SK-N-SH treated with all-trans-retinoic acid at 6 μM for 48 hours (cell line): ENCODE data around the gene SCGB3A1.

Experiments
- ZNF8 ChIP-seq: fragments of 450-650 bp; formaldehyde crosslinking; IDR thresholded peaks from 2 replicates; pipeline ENCODE4 v1.5.0; 2020; ENCODE audit warnings: mild to moderate bottlenecking, moderate library complexity
- TF ChIP-seq, protein P1 (sequence below): fragments of 250-450 bp; sonication (Bioruptor Pico); IDR thresholded peaks from 2 replicates; pipeline ENCODE4 v1.8.0; 2020; ENCODE audit warnings: mild to moderate bottlenecking, moderate library complexity, borderline replicate concordance

DNA sequence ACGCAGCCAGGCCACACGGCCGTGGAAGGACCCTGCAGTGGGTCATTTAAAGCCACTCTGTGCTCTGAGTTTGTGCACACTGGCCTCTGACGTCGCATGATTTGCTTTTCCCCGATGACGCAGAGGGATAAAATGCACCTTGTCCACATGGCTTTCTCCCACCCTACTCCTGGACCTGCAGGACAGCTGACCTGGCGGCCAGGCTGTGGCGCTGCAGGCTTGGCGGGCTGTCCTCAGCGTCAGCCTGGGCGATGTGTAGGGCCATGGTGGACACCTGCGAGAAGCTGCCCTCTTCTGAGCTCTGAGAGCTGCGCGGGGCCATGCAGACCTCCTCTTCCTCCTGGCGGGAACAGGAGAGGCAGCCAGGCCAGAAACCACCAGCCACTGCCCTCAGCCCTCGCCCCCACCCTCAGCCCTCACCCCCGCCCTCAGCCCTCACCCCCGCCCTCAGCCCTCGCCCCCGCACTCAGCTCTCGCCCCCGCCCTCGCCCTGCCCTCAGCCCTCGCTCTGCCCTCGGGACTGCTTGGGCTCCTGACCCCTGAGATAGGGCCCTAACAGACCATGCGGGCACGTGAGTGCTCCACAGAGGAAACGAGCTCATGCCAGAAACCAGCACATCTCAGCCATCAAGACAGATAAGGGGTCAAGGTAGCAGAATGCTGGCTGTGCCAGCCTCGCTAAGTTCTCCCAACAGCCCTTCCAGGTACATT, 20.0 kb upstream of the SCGB3A1 start:
- TF ChIP-seq ZNF8 (CRISPR knock-in tag) = no peak
- TF ChIP-seq, protein P1, sequence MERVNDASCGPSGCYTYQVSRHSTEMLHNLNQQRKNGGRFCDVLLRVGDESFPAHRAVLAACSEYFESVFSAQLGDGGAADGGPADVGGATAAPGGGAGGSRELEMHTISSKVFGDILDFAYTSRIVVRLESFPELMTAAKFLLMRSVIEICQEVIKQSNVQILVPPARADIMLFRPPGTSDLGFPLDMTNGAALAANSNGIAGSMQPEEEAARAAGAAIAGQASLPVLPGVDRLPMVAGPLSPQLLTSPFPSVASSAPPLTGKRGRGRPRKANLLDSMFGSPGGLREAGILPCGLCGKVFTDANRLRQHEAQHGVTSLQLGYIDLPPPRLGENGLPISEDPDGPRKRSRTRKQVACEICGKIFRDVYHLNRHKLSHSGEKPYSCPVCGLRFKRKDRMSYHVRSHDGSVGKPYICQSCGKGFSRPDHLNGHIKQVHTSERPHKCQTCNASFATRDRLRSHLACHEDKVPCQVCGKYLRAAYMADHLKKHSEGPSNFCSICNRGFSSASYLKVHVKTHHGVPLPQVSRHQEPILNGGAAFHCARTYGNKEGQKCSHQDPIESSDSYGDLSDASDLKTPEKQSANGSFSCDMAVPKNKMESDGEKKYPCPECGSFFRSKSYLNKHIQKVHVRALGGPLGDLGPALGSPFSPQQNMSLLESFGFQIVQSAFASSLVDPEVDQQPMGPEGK (CRISPR knock-in tag) = no peak
